H1 (cell line): ENCODE measurements around the gene TP73. TPM values are rescaled to one million over a fixed set of nuclear protein-coding genes. Genes with fewer than 3 reads are reported as not detected.

Experiments used
- CTCF ChIA-PET: fragments of 300-600 bp; sonication (Branson Sonifier 250); formaldehyde crosslinking; loops from one replicate; lab custom pipeline; 2021; ENCODE audit not compliant: partially characterized antibody; lab: Charles Lee
- POLR2A ChIA-PET: fragments of 300-600 bp; sonication (Branson Sonifier 250); formaldehyde crosslinking; loops from one replicate; lab custom pipeline; 2021; ENCODE audit warnings: inconsistent platforms; ENCODE audit not compliant: partially characterized antibody; lab: Charles Lee
- DNase-seq, 2 experiments: peaks; one replicate each; pipeline versions ENCODE4 v3.0.0 to v3.0.0-alpha.2; 2010 to 2022; ENCODE audit warnings: low spot score in 2 of 2, low read depth in 1 of 2, mixed read lengths in 1 of 2
- FAIRE-seq: peaks from 2 replicates; lab custom pipeline; 2011; peaks lifted over from hg19 to GRCh38; lab: Jason Lieb, UNC
- H2AFZ ChIP-seq: 2 replicates; pipeline ENCODE4 v1.8.1; 2012; ENCODE audit warnings: low read length, inconsistent platforms
- H2AK5ac ChIP-seq: 2 replicates; pipeline ENCODE4 v1.6.1; 2013; ENCODE audit warnings: low read depth, low read length
- H2BK120ac ChIP-seq: replicated peaks from 2 replicates; pipeline ENCODE3; 2013; ENCODE audit warnings: low read depth, low read length, inconsistent platforms
- H2BK12ac ChIP-seq: 2 replicates; pipeline ENCODE4 v1.6.1; 2013; ENCODE audit warnings: low read depth, low read length
- H2BK15ac ChIP-seq: 2 replicates; pipeline ENCODE4 v1.6.1; 2013; ENCODE audit warnings: low read length
- H2BK20ac ChIP-seq: 2 replicates; pipeline ENCODE4 v1.6.1; 2013; ENCODE audit warnings: low read length
- H2BK5ac ChIP-seq: 2 replicates; pipeline ENCODE4 v1.6.1; 2013; ENCODE audit warnings: low read depth, low read length
- H3K14ac ChIP-seq: 2 replicates; pipeline ENCODE4 v1.6.1; 2013; ENCODE audit warnings: inconsistent platforms; ENCODE audit not compliant: insufficient read length
- H3K18ac ChIP-seq: 2 replicates; pipeline ENCODE4 v1.6.1; 2013; ENCODE audit warnings: low read length; ENCODE audit errors: extremely low read depth
- H3K23ac ChIP-seq: 2 replicates; pipeline ENCODE4 v1.6.1; 2013; ENCODE audit warnings: inconsistent platforms; ENCODE audit not compliant: insufficient read length
- H3K23me2 ChIP-seq: 2 replicates; pipeline ENCODE4 v1.6.1; 2013; ENCODE audit warnings: low read depth, low read length
- H3K27ac ChIP-seq: 2 replicates; pipeline ENCODE4 v1.6.1; 2011; ENCODE audit warnings: low read depth, low read length, inconsistent platforms
- H3K27me3 ChIP-seq, 4 experiments: replicated peaks in 1 of 4; 1 replicate in 1 of 4; 2 replicates in 3 of 4; pipeline versions ENCODE4 v1.6.1 to v1.8.1; 2011 to 2013; ENCODE audit warnings: low read length in 3 of 4, mild to moderate bottlenecking in 3 of 4, inconsistent platforms in 2 of 4, mixed read lengths in 2 of 4, moderate library complexity in 1 of 4; ENCODE audit not compliant: control insufficient read depth in 3 of 4, insufficient read depth in 3 of 4; ENCODE audit errors: extremely low read depth in 1 of 4
- H3K36me3 ChIP-seq, 4 experiments: 2 replicates each; pipeline versions ENCODE4 v1.6.1 to v1.8.1; 2011 to 2013; ENCODE audit warnings: mild to moderate bottlenecking in 4 of 4, low read length in 3 of 4, moderate library complexity in 2 of 4, control low read depth in 1 of 4, inconsistent platforms in 1 of 4; ENCODE audit not compliant: insufficient read depth in 4 of 4, control insufficient read depth in 2 of 4
- H3K4ac ChIP-seq: replicated peaks from 2 replicates; pipeline ENCODE3; 2013; ENCODE audit warnings: low read length, low read depth, mixed read lengths, inconsistent platforms; ENCODE audit not compliant: insufficient read length
- H3K4me1 ChIP-seq, 4 experiments: replicated peaks in 1 of 4; 1 replicate in 1 of 4; 2 replicates in 3 of 4; pipeline versions ENCODE4 v1.6.1 to v1.8.1; 2011 to 2013; ENCODE audit warnings: low read length in 3 of 4, inconsistent platforms in 2 of 4, mixed read lengths in 1 of 4; ENCODE audit not compliant: insufficient read depth in 4 of 4, control insufficient read depth in 3 of 4
- H3K4me2 ChIP-seq, 2 experiments: 2 replicates each; pipeline versions ENCODE4 v1.6.1 to v1.8.1; 2011 to 2013; ENCODE audit warnings: low read depth in 2 of 2, low read length in 2 of 2, control low read depth in 1 of 2, inconsistent platforms in 1 of 2, mild to moderate bottlenecking in 1 of 2; ENCODE audit not compliant: insufficient read depth in 1 of 2
- H3K4me3 ChIP-seq, 4 experiments: fragments of 200-600, 300-600 bp in 1 of 4; sonication (generic), shearing (Covaris generic), sonication (Bioruptor Twin) in 1 of 4; 2 replicates each; pipeline versions ENCODE4 v1.5.1 to v1.8.1; 2011 to 2016; ENCODE audit warnings: low read length in 4 of 4, low read depth in 3 of 4, control low read depth in 2 of 4, inconsistent platforms in 2 of 4, mild to moderate bottlenecking in 2 of 4, mixed read lengths in 1 of 4, moderate library complexity in 1 of 4; ENCODE audit not compliant: insufficient read depth in 2 of 4; ENCODE audit errors: extremely low read depth in 1 of 4
- H3K56ac ChIP-seq: replicated peaks from 2 replicates; pipeline ENCODE3; 2013; ENCODE audit warnings: low read depth, mild to moderate bottlenecking, mixed read lengths, low read length, inconsistent platforms; ENCODE audit not compliant: insufficient read length
- H3K79me1 ChIP-seq: 2 replicates; pipeline ENCODE4 v1.6.1; 2013; ENCODE audit warnings: low read depth, low read length, control low read depth
- H3K79me2 ChIP-seq, 2 experiments: 2 replicates each; pipeline versions ENCODE4 v1.6.1 to v1.8.1; 2012 to 2013; ENCODE audit warnings: low read length in 2 of 2, mild to moderate bottlenecking in 2 of 2, inconsistent platforms in 1 of 2; ENCODE audit not compliant: insufficient read depth in 2 of 2, control insufficient read depth in 1 of 2
- H3K9ac ChIP-seq, 4 experiments: replicated peaks in 1 of 4; 1 replicate in 1 of 4; 2 replicates in 3 of 4; pipeline versions ENCODE4 v1.6.1 to v1.8.1; 2011 to 2013; ENCODE audit warnings: low read depth in 3 of 4, low read length in 3 of 4, control low read depth in 2 of 4, mild to moderate bottlenecking in 2 of 4, moderate library complexity in 2 of 4, inconsistent platforms in 1 of 4; ENCODE audit errors: extremely low read depth in 1 of 4
- H3K9me3 ChIP-seq, 2 experiments: 2 replicates each; pipeline versions ENCODE4 v1.6.1 to v1.8.1; 2012 to 2013; ENCODE audit warnings: mild to moderate bottlenecking in 2 of 2, moderate library complexity in 2 of 2, control low read depth in 1 of 2, inconsistent platforms in 1 of 2, low read depth in 1 of 2, low read length in 1 of 2, mixed read lengths in 1 of 2; ENCODE audit not compliant: insufficient read depth in 2 of 2
- H4K20me1 ChIP-seq, 2 experiments: replicated peaks in 1 of 2; 2 replicates each; pipeline versions ENCODE3 to v1.8.1; 2011 to 2013; ENCODE audit warnings: inconsistent platforms in 2 of 2, low read length in 2 of 2, mild to moderate bottlenecking in 1 of 2; ENCODE audit not compliant: insufficient read depth in 2 of 2, control insufficient read depth in 1 of 2
- H4K5ac ChIP-seq: 2 replicates; pipeline ENCODE4 v1.6.1; 2013; ENCODE audit warnings: low read length, low read depth, mixed read lengths, inconsistent platforms; ENCODE audit not compliant: insufficient read length
- H4K8ac ChIP-seq: 2 replicates; pipeline ENCODE4 v1.8.0; 2013; ENCODE audit warnings: mild to moderate bottlenecking, moderate library complexity, low read length, inconsistent platforms; ENCODE audit not compliant: insufficient read depth; ENCODE audit errors: extremely low read depth
- H4K91ac ChIP-seq: replicated peaks from 2 replicates; pipeline ENCODE3; 2013; ENCODE audit warnings: low read length, mixed read lengths, inconsistent platforms; ENCODE audit not compliant: insufficient read length
- BCL11A ChIP-seq, 2 experiments: IDR thresholded peaks; one replicate each; pipeline ENCODE4 v1.6.1; 2011; ENCODE audit warnings: low read depth in 2 of 2, low read length in 2 of 2, mild to moderate bottlenecking in 2 of 2
- EGR1 ChIP-seq: IDR thresholded peaks from 2 replicates; pipeline ENCODE4 v1.6.1; 2011; ENCODE audit warnings: low read depth, low read length, borderline replicate concordance
- GABPA ChIP-seq: IDR thresholded peaks from 2 replicates; pipeline ENCODE4 v1.6.1; 2011; ENCODE audit warnings: mild to moderate bottlenecking, low read length, moderate library complexity, borderline replicate concordance; ENCODE audit not compliant: insufficient read depth
- PHF8 ChIP-seq: fragments of 200-600 bp; sonication (generic); conservative IDR thresholded peaks from 2 replicates; pipeline ENCODE4 v1.7.1; 2012; ENCODE audit warnings: low read depth, mild to moderate bottlenecking, inconsistent platforms, low read length, moderate library complexity
- POLR2AphosphoS5 ChIP-seq: IDR thresholded peaks from 2 replicates; pipeline ENCODE4 v1.6.1; 2011; ENCODE audit warnings: low read depth, low read length
- SIRT6 ChIP-seq: IDR thresholded peaks from one replicate; pipeline ENCODE4 v1.7.1; 2012; ENCODE audit warnings: low read length, inconsistent platforms
- SP1 ChIP-seq: IDR thresholded peaks from 2 replicates; pipeline ENCODE4 v1.6.1; 2011; ENCODE audit warnings: low read depth, low read length
- SP4 ChIP-seq: IDR thresholded peaks from 2 replicates; pipeline ENCODE4 v1.6.1; 2012; ENCODE audit warnings: low read length, inconsistent platforms
- TCF12 ChIP-seq: IDR thresholded peaks from 2 replicates; pipeline ENCODE4 v1.6.1; 2011; ENCODE audit warnings: low read depth, mild to moderate bottlenecking, low read length
- YY1 ChIP-seq: IDR thresholded peaks from 2 replicates; pipeline ENCODE4 v1.6.1; 2011; ENCODE audit warnings: low read depth, mild to moderate bottlenecking, low read length
- WGBS, 2 experiments: shearing (Covaris generic) in 1 of 2; methylation state at CpG; one replicate each; pipeline versions ENCODE4 v1.1.6 to v1.1.7; 2013 to 2015; ENCODE audit warnings: low lambda C conversion rate in 2 of 2, mixed read lengths in 2 of 2, inconsistent platforms in 1 of 2, low coverage in 1 of 2, missing lambda C conversion rate in 1 of 2; ENCODE audit not compliant: insufficient replicate concordance in 2 of 2, insufficient coverage in 1 of 2, insufficient read length in 1 of 2; ENCODE audit errors: extremely low coverage in 1 of 2, missing lambda C conversion rate in 1 of 2; 5-methylcytosine and 5-hydroxymethylcytosine counted together
- polyA plus RNA-seq, 7 experiments: library from polyadenylated mRNA; depleted of rRNA in 3 of 7; stranded (reverse) in 5 of 7; unstranded in 2 of 7; fragments of >200 nt in 5 of 7; fragments of 200-250 nt in 2 of 7; gene quantifications; 1 replicate in 5 of 7; 2 replicates in 1 of 7; 4 replicates in 1 of 7; pipeline versions ENCODE4 v1.2.1 to v1.2.3, GENCODE V29; 2011 to 2013; ENCODE audit warnings: missing spikeins in 2 of 7, mixed read lengths in 2 of 7
- total RNA-seq: library from RNA; stranded (reverse); fragmentation: NEBNext Ultra II Directional; extraction: Animal tissue kit (Norgen Biotek cat#: 25700); gene quantifications from 2 replicates; pipeline ENCODE4 v1.2.1, GENCODE V29; 2021
- TF ChIP-seq, protein P1 (sequence below): IDR thresholded peaks from 2 replicates; pipeline ENCODE4 v1.6.1; 2011; ENCODE audit warnings: low read length, improper control_type of control experiment
- TF ChIP-seq, protein P2 (sequence below): IDR thresholded peaks from 2 replicates; pipeline ENCODE4 v1.6.1; 2012; ENCODE audit warnings: low read length, inconsistent platforms

Gene TP73
- total and polyA plus RNA-seq, 2 of the 8 experiments (the other 6 are each of a cell fraction or from before 2014, with no cell fraction given) = 2.6 to 3.1 TPM

DNA sequence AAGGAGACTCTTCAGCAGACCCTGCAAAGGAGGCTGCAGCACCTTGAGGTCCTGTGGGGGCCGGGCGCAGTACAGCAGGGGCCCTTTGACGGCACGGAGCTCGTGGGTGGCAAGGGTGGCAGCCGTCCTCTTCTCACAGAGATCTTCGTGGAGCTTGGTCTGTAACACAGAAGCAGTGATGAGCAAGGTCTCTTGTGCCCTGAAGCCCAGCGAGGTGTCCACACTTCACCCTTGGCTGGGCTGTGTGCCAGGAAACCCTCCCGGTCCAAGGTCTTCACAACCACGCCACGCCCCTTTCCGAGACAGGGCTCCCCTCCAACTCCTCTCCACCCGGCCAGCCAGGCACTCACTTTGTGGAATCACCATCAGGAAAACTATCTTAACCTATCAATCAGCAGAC, 132.7 kb downstream of the TP73 start:
- Histone ChIP-seq H4K8ac (no peak overlapping the region), H4K5ac (no peak overlapping the region), H2BK12ac (no peak overlapping the region), H3K4me3 (no peak overlapping the region), H3K4ac (no peak overlapping the region), H2BK20ac (no peak overlapping the region), H3K14ac (no peak overlapping the region), H2BK120ac (no peak overlapping the region), H3K79me1 (peaks cover 19% of the 10 kb centered on the region), H4K91ac (no peak overlapping the region), H3K23me2 (no peaks in the 10 kb centered on the region), H2AK5ac (no peak overlapping the region), H3K18ac (no peak overlapping the region), H4K20me1 (peaks cover 12 to 21% of the 10 kb centered on the region in 2 experiments), H3K9ac (no peak overlapping the region), H3K23ac (no peak overlapping the region), H3K36me3 (peaks cover 30 to 61% (median 53%) of the 10 kb centered on the region in 4 experiments), H2BK5ac (no peak overlapping the region), H3K27ac (no peak overlapping the region), H3K4me1 (peaks cover 0 to 8% (median 6%) of the 10 kb centered on the region in 4 experiments; a peak in 5 of 7 replicates), H2BK15ac (no peak overlapping the region), H3K56ac (no peak overlapping the region), H2AFZ (no peak overlapping the region), H3K9me3 (no peaks in the 10 kb centered on the region), H3K79me2 (peaks cover 0 to 30% of the 10 kb centered on the region in 2 experiments; a peak in 2 of 4 replicates), H3K4me2 (no peak overlapping the region), H3K27me3 (no peaks in the 10 kb centered on the region)
- CTCF ChIA-PET = interaction anchor here (0.6 to 5.7 kb wide), 18 partner anchors 8 to 647 kb away, joined by 3 to 40 read pairs (median 4); partner anchors contain the start of gene LRRC47
- FAIRE-seq = no peak
- no peak for DNase-seq
- WGBS, 2 experiments = 83% methylated on average over 13 of the region's 13 CpGs; no CpG with 5 or more reads in 1 of the 2 experiments
- POLR2A ChIA-PET = interaction anchor here (0.9 to 9.8 kb wide), 4 partner anchors 7 to 71 kb away, joined by 3 to 84 read pairs (median 11); partner anchors contain the start of gene LRRC47
- TF ChIP-seq POLR2AphosphoS5 = no peak
- no peak for TF ChIP-seq YY1
- no peak for TF ChIP-seq SIRT6
- no peak for TF ChIP-seq BCL11A (IDR thresholded peaks at IDR 0.05; ENCODE audit: low read depth in 2 of 2, low read length in 2 of 2)
- TF ChIP-seq, protein P1, sequence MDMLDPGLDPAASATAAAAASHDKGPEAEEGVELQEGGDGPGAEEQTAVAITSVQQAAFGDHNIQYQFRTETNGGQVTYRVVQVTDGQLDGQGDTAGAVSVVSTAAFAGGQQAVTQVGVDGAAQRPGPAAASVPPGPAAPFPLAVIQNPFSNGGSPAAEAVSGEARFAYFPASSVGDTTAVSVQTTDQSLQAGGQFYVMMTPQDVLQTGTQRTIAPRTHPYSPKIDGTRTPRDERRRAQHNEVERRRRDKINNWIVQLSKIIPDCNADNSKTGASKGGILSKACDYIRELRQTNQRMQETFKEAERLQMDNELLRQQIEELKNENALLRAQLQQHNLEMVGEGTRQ = no peak
- TF ChIP-seq TCF12 = no peak
- no peak for TF ChIP-seq GABPA
- TF ChIP-seq SP4 = no peak
- TF ChIP-seq PHF8 = no peak
- no peak for TF ChIP-seq SP1
- TF ChIP-seq EGR1 = no peak
- TF ChIP-seq, protein P2, sequence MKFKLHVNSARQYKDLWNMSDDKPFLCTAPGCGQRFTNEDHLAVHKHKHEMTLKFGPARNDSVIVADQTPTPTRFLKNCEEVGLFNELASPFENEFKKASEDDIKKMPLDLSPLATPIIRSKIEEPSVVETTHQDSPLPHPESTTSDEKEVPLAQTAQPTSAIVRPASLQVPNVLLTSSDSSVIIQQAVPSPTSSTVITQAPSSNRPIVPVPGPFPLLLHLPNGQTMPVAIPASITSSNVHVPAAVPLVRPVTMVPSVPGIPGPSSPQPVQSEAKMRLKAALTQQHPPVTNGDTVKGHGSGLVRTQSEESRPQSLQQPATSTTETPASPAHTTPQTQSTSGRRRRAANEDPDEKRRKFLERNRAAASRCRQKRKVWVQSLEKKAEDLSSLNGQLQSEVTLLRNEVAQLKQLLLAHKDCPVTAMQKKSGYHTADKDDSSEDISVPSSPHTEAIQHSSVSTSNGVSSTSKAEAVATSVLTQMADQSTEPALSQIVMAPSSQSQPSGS = no peak
